VCaP (cell line): Measurements from ENCODE around the gene AUTS2.

Experiments used
- H3K27ac ChIP-seq: fragments of 450-650 bp; 2 replicates; pipeline ENCODE4 v1.5.1; 2017
- TF ChIP-seq, protein P1 (sequence below): fragments of 450-650 bp; conservative IDR thresholded peaks from 2 replicates; pipeline ENCODE4 v1.5.1; 2017; ENCODE audit warnings: mild to moderate bottlenecking, moderate library complexity

The AUTS2 gene

DNA sequence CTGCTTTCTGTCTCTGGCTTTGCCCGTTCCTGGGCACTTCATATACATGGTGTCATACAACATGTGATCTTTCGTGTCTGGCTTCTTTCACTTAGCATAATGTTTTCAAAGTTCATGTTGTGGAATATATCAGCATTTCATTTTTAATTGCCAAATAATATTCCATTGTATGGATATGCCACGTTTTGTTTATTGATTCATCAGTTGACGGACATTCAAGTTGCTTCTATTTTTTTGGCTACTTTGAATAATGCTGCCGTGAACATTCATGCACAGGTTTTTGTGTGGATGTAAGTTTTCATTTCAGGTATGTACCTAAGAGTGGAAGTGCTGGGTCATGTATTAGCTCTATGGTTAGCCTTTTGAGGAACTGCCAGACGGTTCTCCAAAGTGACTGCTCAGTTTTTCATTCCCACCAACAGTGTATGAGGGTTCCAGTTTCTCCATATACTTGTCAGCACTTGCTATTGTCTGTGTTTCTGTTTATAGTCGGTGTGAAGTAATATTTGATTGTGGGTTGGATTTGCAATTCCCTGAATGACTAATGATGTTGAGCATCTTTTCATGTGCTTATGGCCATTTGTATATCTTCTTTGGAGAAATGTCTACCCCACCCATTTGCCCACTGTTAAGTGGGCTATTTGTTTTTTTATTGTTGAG is 1132.3 kb downstream of the AUTS2 start:
- TF ChIP-seq, protein P1, sequence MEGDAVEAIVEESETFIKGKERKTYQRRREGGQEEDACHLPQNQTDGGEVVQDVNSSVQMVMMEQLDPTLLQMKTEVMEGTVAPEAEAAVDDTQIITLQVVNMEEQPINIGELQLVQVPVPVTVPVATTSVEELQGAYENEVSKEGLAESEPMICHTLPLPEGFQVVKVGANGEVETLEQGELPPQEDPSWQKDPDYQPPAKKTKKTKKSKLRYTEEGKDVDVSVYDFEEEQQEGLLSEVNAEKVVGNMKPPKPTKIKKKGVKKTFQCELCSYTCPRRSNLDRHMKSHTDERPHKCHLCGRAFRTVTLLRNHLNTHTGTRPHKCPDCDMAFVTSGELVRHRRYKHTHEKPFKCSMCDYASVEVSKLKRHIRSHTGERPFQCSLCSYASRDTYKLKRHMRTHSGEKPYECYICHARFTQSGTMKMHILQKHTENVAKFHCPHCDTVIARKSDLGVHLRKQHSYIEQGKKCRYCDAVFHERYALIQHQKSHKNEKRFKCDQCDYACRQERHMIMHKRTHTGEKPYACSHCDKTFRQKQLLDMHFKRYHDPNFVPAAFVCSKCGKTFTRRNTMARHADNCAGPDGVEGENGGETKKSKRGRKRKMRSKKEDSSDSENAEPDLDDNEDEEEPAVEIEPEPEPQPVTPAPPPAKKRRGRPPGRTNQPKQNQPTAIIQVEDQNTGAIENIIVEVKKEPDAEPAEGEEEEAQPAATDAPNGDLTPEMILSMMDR = no peak
- no peak overlapping the region for H3K27ac ChIP-seq

DNA sequence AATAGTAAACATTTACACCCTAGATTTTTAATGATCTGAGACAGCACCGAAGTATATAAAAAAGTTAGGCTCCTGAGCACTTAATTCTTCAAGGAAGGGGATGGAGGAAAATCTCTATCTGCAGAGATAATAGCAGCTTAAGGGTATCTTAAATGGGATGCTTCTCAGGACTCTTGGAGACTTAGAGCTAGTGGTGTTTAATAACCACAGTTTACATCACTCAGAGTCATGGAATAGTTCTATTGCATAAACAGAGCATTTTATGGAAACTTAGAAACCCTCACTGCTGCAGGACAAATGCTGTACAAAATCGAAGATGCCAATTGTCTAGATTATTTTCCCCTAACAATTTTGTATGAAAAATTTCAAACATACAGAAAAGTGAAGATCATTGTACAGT is 1134.8 kb downstream of the AUTS2 start:
- H3K27ac ChIP-seq = no peak overlapping the region
- TF ChIP-seq, protein P1 = no peak

DNA sequence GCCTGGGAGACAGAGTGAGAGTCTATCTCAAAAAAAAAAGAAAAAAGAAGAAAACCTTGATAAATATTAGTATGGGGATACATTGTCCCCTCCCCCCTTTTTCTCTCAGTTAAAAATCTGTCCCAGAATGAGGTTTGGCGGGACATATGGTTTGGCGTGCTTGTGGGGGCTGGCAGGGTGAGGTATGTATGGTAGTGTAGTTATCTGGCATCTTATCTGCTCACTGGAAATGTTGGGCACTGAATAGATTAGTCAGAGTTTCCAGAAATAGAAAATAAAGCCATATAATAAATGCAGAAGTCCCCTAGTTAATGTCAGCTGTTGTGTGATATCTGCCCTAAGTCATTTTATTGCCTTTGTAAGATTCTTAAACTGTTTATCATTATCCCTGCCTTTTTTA is 1136.1 kb downstream of the AUTS2 start:
- TF ChIP-seq, protein P1 = no peak
- H3K27ac ChIP-seq = no peak overlapping the region

- TF ChIP-seq, protein P1 = no peak
- no peak overlapping the region for H3K27ac ChIP-seq
Observed at GRCh38 chr7:70735313-70735712, 1137.0 kb downstream of the AUTS2 start.

DNA sequence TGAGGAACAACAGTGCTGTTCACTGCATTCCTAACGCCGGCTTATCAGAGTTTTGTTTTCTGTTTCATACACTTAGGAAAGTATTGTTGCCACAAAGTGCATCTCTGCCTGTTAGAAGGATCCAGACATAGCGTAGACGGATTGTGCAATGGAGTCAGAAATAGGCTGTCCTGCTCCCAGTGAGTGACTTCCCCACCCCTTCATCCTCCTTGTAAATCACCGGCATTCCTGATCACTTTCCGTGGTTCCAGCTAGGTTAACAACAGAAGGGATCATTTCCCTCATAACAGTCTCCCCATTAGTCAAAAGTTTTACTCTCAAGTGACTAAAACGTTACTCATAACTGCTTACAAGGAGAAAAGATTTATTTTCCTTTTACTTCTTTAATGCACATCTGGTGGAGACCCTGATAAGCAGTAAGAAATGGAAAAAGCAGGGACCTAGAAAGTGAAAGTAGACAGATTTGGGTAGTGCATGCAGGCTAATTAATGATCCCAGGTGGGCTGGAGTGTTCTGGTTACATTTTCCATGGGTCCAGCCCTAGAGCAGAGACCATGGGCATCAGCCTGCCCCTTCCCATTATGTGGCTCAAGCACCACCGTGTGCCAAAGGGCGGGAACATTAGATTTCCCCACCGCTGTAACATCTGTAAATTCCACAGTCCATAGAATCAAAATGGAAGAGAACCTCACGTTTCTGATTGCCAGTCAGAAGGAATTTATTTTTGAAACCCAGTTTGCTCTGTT is 1138.6 kb downstream of the AUTS2 start:
- TF ChIP-seq, protein P1 = no peak
- H3K27ac ChIP-seq = no peak overlapping the region

- peak overlapping the region; percentile 2; the same call in 1 of the 2 replicates for H3K27ac ChIP-seq
- TF ChIP-seq, protein P1 = peak; percentile 40
Observed at GRCh38 chr7:70738151-70738885, 1140.0 kb downstream of the AUTS2 start.

- H3K27ac ChIP-seq = no peak overlapping the region
- TF ChIP-seq, protein P1 = no peak
Observed at GRCh38 chr7:70739646-70740210, 1141.5 kb downstream of the AUTS2 start.
